SHP77 (cell line): ENCODE data around the gene C2orf76.

ENCODE experiments used
- DNase-seq, 2 experiments: peaks; one replicate each; lab custom pipeline; 2025; lab: John Stamatoyannopoulos, UW

The C2orf76 gene

DNA sequence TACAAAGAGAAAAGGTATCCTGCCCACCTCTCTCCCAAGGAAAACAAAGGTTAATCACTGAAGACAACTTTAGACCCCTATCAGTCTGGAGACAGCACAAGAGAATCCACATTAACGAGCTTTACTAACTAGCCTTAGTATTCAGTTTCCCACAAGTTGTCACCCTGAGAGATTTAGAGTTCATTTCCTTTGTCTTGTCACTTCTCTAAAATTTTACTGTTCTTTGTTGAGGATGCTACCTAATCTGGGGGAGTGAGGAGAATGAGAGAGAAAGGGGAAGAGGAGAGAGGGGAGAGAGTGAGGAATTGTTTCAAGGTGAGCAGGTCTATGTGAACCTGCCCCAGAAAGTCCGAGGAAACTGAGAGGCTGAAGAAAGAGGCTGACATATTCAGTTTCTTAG lies 28.4 kb downstream of the C2orf76 start:
- DNase-seq, result no peak

DNA sequence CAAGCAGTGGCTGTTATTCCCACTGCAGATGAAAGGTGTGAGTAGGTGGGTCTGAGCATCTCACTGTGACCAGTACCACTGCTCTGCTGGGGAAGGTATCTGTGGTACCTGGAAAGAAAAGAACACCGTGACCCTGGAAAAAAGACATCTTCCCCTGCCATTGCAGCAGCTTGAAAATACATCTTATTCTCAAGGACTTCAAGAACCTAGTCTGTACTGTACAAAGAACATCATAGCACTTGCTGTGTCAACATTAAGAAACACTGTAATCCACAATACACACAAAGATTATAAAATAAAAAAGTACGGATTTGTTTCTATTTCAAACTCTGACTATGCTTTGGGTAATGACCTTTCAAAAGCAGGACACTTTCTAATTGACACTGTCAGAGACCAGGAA lies 28.9 kb downstream of the C2orf76 start:
- DNase-seq, result no peak

DNA sequence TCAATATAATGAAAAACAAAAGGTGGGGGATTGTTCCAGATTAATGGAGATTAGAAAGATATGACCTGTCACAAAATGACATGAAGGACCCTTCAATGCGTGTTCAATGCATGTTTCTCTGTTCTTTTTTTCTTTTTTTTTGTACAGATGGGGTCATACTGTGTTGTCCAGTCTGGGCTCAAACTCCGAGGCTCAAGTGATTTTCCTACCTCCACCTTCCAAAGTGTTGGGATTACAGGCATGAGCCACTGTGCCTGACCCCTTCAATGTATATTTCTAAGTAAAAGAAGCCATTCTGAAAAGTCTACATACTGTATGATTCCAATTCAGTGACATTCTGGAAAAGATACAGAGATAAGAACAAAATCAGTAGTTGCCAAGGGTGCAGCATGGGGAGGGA lies 32.8 kb downstream of the C2orf76 start:
- no peak for DNase-seq

DNA sequence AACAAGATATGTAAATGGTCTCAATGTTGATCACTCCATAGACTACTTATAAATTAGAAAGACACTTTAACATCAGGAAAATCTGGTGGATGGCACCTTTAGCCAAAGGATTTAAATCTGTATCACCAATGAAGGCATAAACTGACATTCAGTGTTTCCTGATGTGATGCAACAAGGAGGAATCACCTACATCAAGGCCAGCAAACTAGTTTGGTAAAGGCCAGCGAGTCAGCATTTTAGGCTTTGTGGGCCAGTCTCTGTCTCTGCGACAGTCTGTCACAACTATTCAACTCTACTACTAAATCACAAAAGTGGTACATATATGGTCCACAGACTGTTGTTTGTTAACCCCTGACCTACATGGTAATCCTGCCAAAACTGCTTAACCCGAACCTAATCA lies 33.3 kb downstream of the C2orf76 start:
- no peak for DNase-seq

GRCh38 chr2:119332953-119333352 lies 33.7 kb downstream of the C2orf76 start:
- no peak for DNase-seq

DNA sequence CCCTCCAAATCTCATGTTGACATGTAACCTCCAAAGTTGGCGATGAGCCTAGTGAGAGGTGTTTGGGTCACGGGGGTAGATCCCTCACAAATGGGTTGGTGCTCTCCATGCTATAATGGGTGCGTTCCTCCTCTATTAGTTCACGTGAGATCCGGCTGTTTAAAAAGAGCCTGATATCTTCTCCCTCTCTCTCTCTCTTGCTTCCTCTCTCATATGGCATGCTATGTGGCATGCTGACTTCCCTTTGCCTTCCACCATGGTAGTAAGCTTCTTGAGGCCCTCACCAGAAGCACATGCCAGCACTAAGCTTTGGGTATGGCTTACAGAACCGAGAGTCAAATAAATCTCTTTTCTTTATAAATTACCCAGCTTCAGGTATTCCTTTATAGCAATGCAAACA lies 39.2 kb downstream of the C2orf76 start:
- no peak for DNase-seq

DNA sequence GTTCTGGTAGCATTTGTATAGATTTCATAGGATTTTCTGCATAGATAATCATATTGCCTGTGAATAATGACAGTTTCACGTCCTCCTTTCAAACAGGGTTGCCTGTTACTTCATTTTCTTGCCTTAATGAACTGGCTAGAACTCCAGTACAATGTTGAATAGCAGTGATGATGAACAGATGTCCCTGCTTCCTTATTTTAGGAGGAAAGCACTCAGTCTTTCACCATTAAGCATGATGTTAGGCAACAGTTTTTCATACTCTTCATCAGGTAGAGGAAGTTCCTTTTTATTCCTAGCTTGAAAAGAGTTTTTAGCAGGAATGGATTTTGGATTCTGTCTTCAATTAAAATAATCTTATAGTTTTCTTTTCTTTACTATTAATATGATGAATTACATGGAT lies 39.7 kb downstream of the C2orf76 start:
- no peak for DNase-seq

GRCh38 chr2:119324685-119325270 lies 41.9 kb downstream of the C2orf76 start:
- DNase-seq, result no peak

GRCh38 chr2:119323459-119323858 lies 43.2 kb downstream of the C2orf76 start:
- no peak for DNase-seq

DNA sequence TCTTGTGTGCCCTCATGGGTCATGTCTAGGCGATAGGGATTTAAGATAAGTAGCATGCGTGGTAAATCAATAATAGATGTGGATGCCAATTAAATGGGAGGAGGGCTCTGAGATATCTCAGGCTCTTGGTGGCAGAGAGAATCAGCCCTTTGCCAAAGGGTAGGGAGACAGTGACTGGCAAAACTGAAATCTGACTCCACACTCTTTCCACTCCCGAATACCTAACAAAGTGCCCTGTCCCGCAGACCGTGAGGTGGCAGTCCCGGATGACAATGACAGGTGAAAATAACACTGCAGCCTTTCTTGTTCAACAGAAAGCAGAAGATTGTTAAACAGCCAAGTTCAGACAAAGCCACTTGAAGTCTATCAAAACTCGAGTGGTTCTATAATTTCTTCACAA lies 47.0 kb downstream of the C2orf76 start:
- DNase-seq, result no peak

DNA sequence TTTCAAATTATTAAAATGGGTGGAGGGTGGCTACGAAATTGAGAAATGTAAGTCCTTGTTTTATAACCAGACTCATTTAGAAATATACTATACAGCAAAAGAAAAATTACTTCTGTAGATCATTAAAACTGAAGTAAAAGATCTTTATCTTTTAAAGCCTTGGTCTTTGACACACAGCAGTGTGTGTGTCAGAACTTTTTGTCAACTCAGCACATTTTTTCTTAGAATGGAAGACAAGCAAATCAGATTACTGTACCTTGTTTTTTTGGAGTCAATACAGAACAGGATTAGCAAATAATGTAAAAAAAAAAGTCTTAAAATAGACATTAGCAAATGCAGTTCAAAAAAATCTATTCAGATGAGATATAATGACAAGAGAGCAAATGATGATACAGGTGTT lies 49.1 kb downstream of the C2orf76 start:
- DNase-seq, result no peak

DNA sequence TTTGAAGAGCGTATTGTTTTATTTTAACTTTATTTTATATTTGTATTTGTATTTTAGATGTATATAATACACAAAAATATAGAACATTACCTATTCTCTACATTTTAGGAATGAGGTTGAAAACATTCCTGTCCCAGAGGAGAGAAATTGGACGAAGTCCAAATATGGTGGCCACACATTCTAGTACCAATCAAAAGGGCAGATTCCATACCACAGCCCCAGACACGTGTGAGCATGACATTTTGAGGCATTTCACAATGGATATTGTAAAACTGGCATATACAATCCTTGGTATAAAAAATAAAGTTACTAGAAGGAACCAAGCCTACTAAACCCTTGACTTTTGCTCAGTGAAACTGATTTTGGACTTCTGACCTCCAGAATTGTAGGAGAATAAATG lies 50.6 kb downstream of the C2orf76 start:
- DNase-seq, result no peak

- DNase-seq, result no peak
Measured at GRCh38 chr2:119315241-119315925, 51.3 kb downstream of the C2orf76 start.

DNA sequence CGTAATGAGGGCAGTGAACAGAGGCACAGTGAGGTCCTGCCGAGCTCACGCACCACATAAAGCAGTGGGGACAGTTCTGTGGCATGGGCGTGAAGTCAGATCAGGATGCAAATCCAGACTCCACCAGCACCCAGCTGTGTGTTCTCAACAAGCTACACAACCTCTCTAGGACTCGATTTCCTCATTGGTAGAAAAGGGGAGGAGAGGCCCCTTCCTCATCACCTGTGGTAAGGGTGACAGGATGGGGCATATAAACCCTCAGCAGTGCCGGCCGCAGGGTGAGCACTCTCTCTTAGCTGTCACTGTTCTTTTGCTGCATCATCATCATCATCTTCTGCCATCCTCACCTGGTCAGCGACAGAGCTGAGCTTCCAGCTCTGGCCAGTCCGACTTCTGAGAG lies 54.8 kb downstream of the C2orf76 start:
- DNase-seq, result no peak

DNA sequence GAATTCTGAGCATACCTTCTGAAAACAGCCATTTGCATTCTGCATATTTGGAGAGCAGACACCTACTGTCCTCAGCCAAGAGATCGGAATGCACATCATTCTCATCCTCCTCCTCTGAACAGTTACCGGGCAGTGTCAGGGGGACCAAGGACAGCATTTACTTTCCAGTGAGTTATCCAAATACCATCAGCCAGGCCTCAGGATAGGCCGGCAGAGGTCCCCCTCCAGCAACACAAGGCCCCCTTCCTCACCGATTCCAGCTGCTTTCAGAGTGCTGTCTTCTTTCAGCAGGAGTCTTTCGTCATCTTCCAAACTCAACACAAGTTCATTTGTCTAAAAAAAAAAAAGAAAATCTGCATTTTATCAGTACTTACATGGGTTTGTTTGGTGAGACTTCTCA lies 55.3 kb downstream of the C2orf76 start:
- no peak for DNase-seq

DNA sequence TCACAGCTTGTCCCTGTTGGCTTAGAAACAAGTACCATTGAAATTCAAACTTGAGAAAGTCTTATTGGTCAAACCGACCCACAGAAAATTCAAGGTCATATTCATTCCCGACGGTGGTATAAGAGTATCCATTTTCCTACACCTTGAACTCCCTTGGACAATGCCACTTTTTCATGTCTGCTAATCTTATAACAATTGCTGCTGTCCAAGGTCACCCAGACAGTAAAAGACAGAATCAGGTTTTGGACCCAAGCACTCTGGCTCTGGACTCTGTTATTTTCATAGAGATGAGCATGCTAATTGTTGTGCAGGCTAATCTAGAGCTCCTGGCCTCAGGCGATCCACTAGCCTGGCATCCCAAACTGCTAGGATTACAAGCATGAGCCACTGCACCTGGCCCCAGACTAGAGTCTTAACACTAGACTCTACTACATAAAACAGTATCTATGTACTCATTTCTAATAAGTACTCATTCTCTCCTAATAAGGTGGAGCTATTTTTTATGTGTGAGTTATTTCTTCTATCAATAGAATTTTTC lies 57.8 kb downstream of the C2orf76 start:
- DNase-seq, result no peak

DNA sequence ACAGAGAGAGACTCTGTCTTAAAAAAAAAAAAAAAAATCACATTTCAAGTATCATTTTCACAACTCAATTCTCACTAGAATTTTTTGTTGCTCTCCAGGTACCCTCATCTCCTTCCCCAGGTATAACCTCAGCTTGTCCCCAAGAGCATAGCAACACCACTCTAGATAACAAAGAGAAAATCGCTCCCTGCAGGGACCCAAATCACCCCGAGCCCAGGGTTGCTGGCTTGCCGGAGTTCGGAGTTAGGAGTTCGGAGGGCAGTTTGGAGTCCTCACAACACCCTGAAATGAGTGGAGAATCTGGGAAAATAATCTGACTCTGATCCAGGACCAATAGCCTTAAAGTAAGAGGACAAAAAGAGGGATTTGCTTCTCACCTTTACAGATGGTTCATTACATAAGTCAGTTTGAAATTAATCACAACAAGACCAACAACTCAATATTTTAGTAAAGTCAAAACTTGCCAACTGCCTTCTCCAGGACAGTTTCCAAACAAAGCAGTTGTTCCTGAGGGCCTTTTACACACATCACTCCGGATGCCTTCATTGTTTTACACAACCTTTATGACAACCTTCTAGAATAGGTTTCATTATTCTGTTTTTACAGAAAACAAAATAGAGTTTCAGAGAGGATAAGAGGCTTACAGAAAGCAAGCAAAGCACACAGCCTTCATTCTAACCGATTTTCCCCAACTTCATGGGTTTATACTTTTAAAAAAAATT lies 59.1 kb downstream of the C2orf76 start:
- DNase-seq, result no peak

- no peak for DNase-seq
Measured at GRCh38 chr2:119306196-119306590, 60.4 kb downstream of the C2orf76 start.

- DNase-seq, result no peak
Measured at GRCh38 chr2:119305497-119306195, 61.0 kb downstream of the C2orf76 start.

DNA sequence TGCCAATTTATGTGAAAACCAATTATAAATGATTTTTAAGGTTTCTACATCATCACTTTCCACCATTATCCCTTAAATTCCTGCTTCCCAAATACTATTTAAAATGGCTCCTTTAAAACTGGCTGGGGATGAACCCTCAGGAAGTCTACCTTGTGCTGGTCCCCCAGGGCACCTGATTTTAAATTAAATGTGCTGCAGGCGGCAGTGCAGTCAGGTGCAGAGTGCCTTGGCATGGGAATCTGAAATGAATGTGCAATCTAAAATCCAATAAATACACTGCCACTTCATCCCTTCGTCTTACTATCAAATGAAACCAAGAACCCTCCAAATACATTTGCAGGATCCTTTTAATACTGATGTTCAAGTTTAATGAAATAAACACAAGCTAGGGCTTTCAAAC lies 61.8 kb downstream of the C2orf76 start:
- DNase-seq, result no peak

DNA sequence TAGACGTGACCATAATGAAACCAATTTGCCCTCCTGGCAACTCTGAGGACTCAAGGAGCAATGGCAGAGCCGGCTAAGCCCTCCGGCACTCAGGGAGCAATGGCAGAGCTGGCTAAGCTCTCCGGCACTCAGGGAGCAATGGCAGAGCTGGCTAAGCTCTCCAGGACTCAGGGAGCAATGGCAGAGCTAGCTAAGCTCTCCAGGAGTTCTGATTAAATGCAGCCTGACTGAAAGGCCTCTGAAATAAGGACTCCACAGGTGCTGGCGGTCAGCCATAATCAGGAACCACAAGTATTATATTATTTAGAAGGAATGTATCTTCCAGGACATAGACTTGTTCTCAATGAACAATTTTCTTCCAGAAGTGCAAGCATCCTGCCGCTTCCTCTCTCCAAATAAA lies 65.2 kb downstream of the C2orf76 start:
- DNase-seq, result no peak

DNA sequence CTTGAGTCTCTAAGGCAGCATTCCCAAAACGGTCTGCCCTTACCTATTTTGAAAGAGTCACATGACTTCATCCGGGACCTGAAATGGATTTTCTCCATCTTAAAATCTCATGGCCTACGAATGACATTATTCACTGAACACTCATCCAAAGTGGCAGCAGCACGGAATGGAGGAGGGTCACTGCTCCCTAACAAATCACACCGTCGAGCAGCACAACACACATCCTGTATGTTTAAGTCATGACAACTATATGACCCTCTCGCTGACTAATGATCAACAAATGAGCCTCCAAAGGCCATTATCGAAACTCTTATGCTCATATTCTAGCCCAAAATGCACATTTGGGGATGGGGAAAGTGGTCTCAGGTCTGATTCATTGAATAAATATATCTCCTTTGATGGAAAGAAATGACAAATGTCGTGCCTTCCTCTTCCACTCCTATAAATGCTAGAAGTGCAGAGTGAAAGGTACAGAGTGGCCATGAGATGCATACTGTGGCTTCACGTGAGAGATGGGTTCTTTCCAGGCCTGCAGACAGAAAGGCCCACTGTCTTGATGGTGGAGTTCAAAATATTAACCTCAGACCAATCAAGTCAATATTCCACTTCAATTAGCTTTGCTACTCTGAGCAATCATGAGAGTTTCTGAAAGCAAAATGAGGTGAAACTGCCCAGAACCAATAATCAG lies 70.8 kb downstream of the C2orf76 start:
- no peak for DNase-seq
